IPS DF 19.7 (cell line): ENCODE results near the gene STPG4.

Experiments used
- DNase-seq: peaks from one replicate; pipeline ENCODE4 v3.0.0-alpha.2; 2013; ENCODE audit warnings: low read depth, low spot score

The STPG4 gene

GRCh38 chr2:47056374-47056773 lies 98.7 kb downstream of the STPG4 start:
- DNase-seq: no peak

- DNase-seq: no peak
Observed at GRCh38 chr2:47054868-47055267, 100.2 kb downstream of the STPG4 start.

- DNase-seq: no peak
Observed at GRCh38 chr2:47054036-47054555, 101.0 kb downstream of the STPG4 start.

GRCh38 chr2:47052847-47053246 lies 102.3 kb downstream of the STPG4 start:
- DNase-seq: no peak

- DNase-seq: no peak
Observed at GRCh38 chr2:47051562-47051961, 103.5 kb downstream of the STPG4 start.

GRCh38 chr2:47050762-47051161 lies 104.3 kb downstream of the STPG4 start:
- no peak for DNase-seq

- no peak for DNase-seq
Observed at GRCh38 chr2:47050021-47050760, 104.9 kb downstream of the STPG4 start.

- DNase-seq: no peak
Observed at GRCh38 chr2:47049502-47049901, 105.6 kb downstream of the STPG4 start.

GRCh38 chr2:47048801-47049480 lies 106.2 kb downstream of the STPG4 start:
- DNase-seq: no peak

GRCh38 chr2:47046271-47046670 lies 108.8 kb downstream of the STPG4 start:
- no peak for DNase-seq

- no peak for DNase-seq
Observed at GRCh38 chr2:47043891-47044239, 111.2 kb downstream of the STPG4 start.

- DNase-seq: no peak
Observed at GRCh38 chr2:47043142-47043890, 111.8 kb downstream of the STPG4 start.

- no peak for DNase-seq
Observed at GRCh38 chr2:47041891-47042684, 113.0 kb downstream of the STPG4 start.

- DNase-seq: no peak
Observed at GRCh38 chr2:47041063-47041462, 114.0 kb downstream of the STPG4 start.

- no peak for DNase-seq
Observed at GRCh38 chr2:47040651-47041050, 114.5 kb downstream of the STPG4 start.

GRCh38 chr2:47039913-47040562 lies 115.1 kb downstream of the STPG4 start:
- DNase-seq: no peak

- no peak for DNase-seq
Observed at GRCh38 chr2:47039489-47039870, 115.6 kb downstream of the STPG4 start.

GRCh38 chr2:47038656-47039488 lies 116.2 kb downstream of the STPG4 start:
- no peak for DNase-seq

GRCh38 chr2:47037678-47038077 lies 117.4 kb downstream of the STPG4 start:
- no peak for DNase-seq
